ENCODE measurements around the gene HSD17B1.
A peak's percentile ranks its signal among the peaks of the same experiment; 100 is the strongest.

GRCh38 chr17:42519546-42520491, 32.9 kb upstream of the HSD17B1 start:
- TF ChIP-seq ELK1 (IDR thresholded peaks at IDR 0.05; ENCODE audit: borderline replicate concordance, low read depth, low read length) (no peak), POLR2A (IDR thresholded peaks at IDR 0.05; ENCODE audit: low read depth, low read length) (peak; percentile 77), RFX5 (IDR thresholded peaks at IDR 0.05; ENCODE audit: low read depth, low read length) (no peak), MAFK (IDR thresholded peaks at IDR 0.05; ENCODE audit: low read depth, low read length) (peak; percentile 20; the same call in 1 of the 2 replicates), FOS (IDR thresholded peaks at IDR 0.05; ENCODE audit: low read depth, low read length) (peak; percentile 57), RAD21 (IDR thresholded peaks at IDR 0.05; ENCODE audit: low read length) (no peak), RCOR1 (IDR thresholded peaks at IDR 0.05; ENCODE audit: insufficient replicate concordance, low read length) (peak; percentile 38), CTCF (conservative IDR thresholded peaks at IDR 0.05; ENCODE audit: low read depth, low read length) (no peak), MXI1 (IDR thresholded peaks at IDR 0.05; ENCODE audit: borderline replicate concordance, low read depth, low read length) (no peak), USF2 (IDR thresholded peaks at IDR 0.05; ENCODE audit: low read depth, low read length) (peak; percentile 87), NFE2L2 (IDR thresholded peaks at IDR 0.05; ENCODE audit: low read depth, low read length) (peak; percentile 55; the same call in 1 of the 2 replicates)

All from IMR-90 (cell line).